Measurements from ENCODE around the gene SAMD11. TPM values are rescaled to one million over a fixed set of nuclear protein-coding genes. Genes with fewer than 3 reads are reported as not detected.

Gene SAMD11
- total and polyA plus RNA-seq, 2 donors from 2014 or later: 13.3 to 21.4 TPM

DNA sequence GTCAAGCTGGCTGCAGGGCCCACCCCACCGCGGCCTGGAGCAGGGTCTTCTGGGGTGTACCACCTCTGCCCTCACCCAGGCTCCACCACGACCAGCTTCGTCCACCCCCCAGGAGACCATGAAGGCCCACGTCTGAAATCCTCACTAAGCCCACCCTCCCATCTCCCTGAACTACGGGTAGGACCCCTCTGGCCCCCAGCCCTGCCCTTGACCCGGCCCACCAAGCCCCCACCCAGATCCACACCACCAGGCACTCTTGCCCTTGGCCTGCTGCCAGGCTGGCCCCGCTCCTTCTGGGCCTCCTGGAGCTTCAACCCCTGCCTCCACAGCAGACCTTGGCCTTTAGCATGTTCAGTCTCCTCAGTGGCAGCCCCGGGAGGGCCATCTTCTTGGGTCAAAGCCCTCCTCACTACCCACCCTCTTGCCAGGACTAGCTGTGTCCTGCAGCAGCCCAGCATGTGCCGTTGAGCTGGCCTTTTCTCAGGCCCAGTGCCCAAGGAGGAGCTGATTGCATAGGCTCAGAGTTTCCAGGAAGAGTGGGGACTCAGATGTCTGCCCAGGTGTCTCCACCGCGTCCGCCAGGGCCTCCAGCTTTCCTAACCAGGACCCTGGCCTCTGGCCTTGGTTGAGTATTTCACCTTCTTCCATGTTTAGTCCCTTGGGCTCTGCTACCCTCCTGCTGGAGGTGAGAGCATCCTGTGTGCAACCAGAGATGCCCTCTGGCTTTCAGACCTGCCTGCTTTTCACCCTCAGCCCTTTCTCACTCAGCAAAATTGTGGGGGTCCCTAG, 17.7 kb upstream of the SAMD11 start:
- no peaks in the 10 kb centered on the region for H3K27me3 ChIP-seq (ENCODE audit: control insufficient read depth, insufficient read depth, low read length)

DNA sequence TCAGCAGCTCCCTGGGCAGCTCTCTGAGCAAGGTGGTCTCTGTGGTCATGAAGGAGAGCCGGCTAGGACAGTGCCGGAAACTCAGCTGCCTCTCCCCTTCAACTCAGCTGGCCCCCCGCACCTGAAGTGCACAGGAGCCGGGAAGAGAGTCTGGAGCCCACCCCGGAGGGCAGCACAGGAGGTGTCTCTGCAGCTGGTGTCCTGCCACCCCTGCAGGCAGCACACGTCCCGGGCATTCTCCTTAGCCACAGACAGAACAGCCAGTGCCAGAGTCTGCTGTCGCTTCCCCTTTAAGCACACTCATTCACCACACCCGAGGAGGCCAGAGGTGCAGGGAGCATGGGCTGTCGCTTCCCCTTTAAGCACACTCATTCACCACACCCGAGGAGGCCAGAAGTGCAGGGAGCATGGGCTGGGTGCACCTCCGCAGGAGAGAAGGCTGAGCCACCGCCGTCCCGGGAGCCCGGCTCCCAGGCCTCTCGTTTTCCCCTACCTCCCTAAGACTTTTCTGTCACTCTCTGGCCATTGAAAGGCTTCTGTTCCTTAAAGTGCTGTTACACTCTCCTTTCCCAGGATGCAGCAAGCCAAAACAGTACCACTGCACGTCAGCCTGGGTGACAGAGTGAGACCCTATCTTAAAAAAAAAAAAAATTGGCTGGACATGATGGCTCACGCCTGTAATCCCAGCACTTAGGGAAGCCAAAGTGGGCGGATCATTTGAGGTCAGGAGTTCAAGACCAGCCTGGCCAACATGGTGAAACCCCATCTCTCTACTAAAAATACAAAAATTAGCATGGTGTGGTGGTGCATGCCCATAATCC, 16.9 kb upstream of the SAMD11 start:
- intact Hi-C loops (cut with DNase I): no loop called here
- no peak overlapping the region for H3K27ac ChIP-seq (ENCODE audit: low read depth in 2 of 2, low read length in 2 of 2)
- no peaks in the 10 kb centered on the region for H3K27me3 ChIP-seq (ENCODE audit: control insufficient read depth, insufficient read depth, low read length)
- no peaks in the 10 kb centered on the region for H3K36me3 ChIP-seq (ENCODE audit: control insufficient read depth in 2 of 3, insufficient read depth in 3 of 3, low read length in 3 of 3)
- FAIRE-seq: no peak
- peak in 3 of 5 donors; percentile 29 to 84 (median 55) for DNase-seq
- no peaks in the 10 kb centered on the region for H3K9me3 ChIP-seq (ENCODE audit: control insufficient read depth in 2 of 3, insufficient read depth in 1 of 3, low read length in 3 of 3)
- no peak overlapping the region for H3K9ac ChIP-seq (ENCODE audit: low read length in 3 of 3)
- TF ChIP-seq CTCF (IDR thresholded peaks at IDR 0.05; ENCODE audit: borderline replicate concordance, extremely low read depth, insufficient read depth): no peak
- H3K4me1 ChIP-seq (ENCODE audit: control insufficient read depth in 2 of 3, insufficient read depth in 2 of 3, low read depth in 1 of 3, low read length in 3 of 3): peaks cover 0 to 16% (median 0%) of the 10 kb centered on the region in 3 donors
- H3K4me3 ChIP-seq (ENCODE audit: low read length in 3 of 3): no peak overlapping the region

More for the DNA sequence above, 17.7 kb upstream of the SAMD11 start:
- no peaks in the 10 kb centered on the region for H3K36me3 ChIP-seq (ENCODE audit: control insufficient read depth in 2 of 3, insufficient read depth in 3 of 3, low read length in 3 of 3)
- peak overlapping the region in 1 of 3 donors; percentile 39 for H3K4me3 ChIP-seq (ENCODE audit: low read length in 3 of 3)
- intact Hi-C loops (cut with DNase I): no loop called here
- DNase-seq (peak in 3 of 5 donors; percentile 11 to 82 (median 77)), FAIRE-seq (no peak)
- no peak overlapping the region for H3K27ac ChIP-seq (ENCODE audit: low read depth in 2 of 2, low read length in 2 of 2)
- H3K4me1 ChIP-seq (ENCODE audit: control insufficient read depth in 2 of 3, insufficient read depth in 2 of 3, low read depth in 1 of 3, low read length in 3 of 3): peaks cover 0 to 14% (median 0%) of the 10 kb centered on the region in 3 donors
- TF ChIP-seq CTCF (IDR thresholded peaks at IDR 0.05; ENCODE audit: borderline replicate concordance, extremely low read depth, insufficient read depth): no peak
- no peak overlapping the region for H3K9ac ChIP-seq (ENCODE audit: low read length in 3 of 3)
- no peaks in the 10 kb centered on the region for H3K9me3 ChIP-seq (ENCODE audit: control insufficient read depth in 2 of 3, insufficient read depth in 1 of 3, low read length in 3 of 3)

- FAIRE-seq (no peak), DNase-seq (peak in 4 of 5 donors; percentile 22 to 80 (median 50))
- H3K4me1 ChIP-seq (ENCODE audit: control insufficient read depth in 2 of 3, insufficient read depth in 2 of 3, low read depth in 1 of 3, low read length in 3 of 3): peaks cover 0 to 23% (median 0%) of the 10 kb centered on the region in 3 donors
Observed at GRCh38 chr1:907611-908451, 15.9 kb upstream of the SAMD11 start.

More at GRCh38 chr1:907611-908451, 15.9 kb upstream of the SAMD11 start:
- Histone ChIP-seq H3K36me3 (ENCODE audit: control insufficient read depth in 2 of 3, insufficient read depth in 3 of 3, low read length in 3 of 3) (no peaks in the 10 kb centered on the region), H3K4me3 (ENCODE audit: low read length in 3 of 3) (no peak overlapping the region), H3K9ac (ENCODE audit: low read length in 3 of 3) (no peak overlapping the region), H3K27ac (ENCODE audit: low read depth in 2 of 2, low read length in 2 of 2) (no peak overlapping the region), H3K27me3 (ENCODE audit: control insufficient read depth, insufficient read depth, low read length) (no peaks in the 10 kb centered on the region), H3K9me3 (ENCODE audit: control insufficient read depth in 2 of 3, insufficient read depth in 1 of 3, low read length in 3 of 3) (no peaks in the 10 kb centered on the region)
- intact Hi-C loops (cut with DNase I): no loop called here
- TF ChIP-seq CTCF (IDR thresholded peaks at IDR 0.05; ENCODE audit: borderline replicate concordance, extremely low read depth, insufficient read depth): no peak
